ENCODE data around the gene PTPRT.

Gene PTPRT

DNA sequence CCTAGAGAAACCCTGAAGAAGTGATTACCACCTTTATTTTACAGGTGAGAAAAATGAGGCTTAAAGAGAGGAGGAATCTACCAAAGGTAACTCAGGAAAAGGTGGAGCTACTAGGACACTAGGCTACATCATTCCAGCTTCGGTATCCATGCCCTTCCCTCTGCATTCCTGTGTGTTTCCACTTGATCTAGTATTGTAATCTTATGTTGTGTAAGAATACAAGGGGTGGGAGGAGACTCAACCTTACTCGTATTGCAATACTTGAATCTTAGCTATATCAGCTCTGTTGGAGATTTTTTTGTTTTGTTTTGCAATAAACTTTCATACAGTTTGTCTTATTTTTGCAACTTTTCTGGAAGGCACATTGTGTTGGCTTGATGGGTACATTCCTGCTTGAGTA is 742.4 kb downstream of the PTPRT start:
- DNase-seq (ENCODE audit: low spot score in 2 of 2) (no peak), ATAC-seq (ENCODE audit: low read depth) (no peak)
- no peak overlapping the region for H3K4me3 Mint-ChIP-seq
- no peak overlapping the region for H3K27ac Mint-ChIP-seq
- no peaks in the 10 kb centered on the region for H3K27me3 Mint-ChIP-seq
- H3K36me3 Mint-ChIP-seq = no peaks in the 10 kb centered on the region
- H3K4me1 Mint-ChIP-seq = no peaks in the 10 kb centered on the region
- peaks cover 5% of the 10 kb centered on the region for H3K9me3 Mint-ChIP-seq

DNA sequence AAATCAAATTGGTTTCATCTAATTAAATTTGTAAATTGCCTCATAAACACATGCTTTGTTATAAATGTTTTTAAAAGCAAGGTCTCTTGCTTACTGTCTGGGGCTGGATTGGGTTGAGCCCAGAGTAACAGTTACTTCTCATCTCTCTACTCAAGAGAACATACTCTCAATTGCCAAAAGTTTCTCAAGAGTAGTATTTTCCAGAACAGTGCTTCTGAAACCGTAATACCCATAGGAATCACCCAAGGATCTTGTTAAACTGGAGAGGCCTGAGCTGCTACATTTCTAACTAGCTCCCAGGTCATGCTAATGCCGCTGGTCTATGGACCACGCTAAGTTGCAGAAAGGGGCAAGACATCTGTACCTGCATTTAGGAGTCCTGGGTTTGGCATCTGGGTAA is 744.9 kb downstream of the PTPRT start:
- Mint-ChIP-seq H3K27me3 (no peaks in the 10 kb centered on the region), H3K27ac (no peak overlapping the region), H3K4me3 (no peak overlapping the region), H3K9me3 (peaks cover 3% of the 10 kb centered on the region), H3K4me1 (no peaks in the 10 kb centered on the region), H3K36me3 (no peaks in the 10 kb centered on the region)
- ATAC-seq (ENCODE audit: low read depth) (no peak), DNase-seq (ENCODE audit: low spot score in 2 of 2) (no peak)

DNA sequence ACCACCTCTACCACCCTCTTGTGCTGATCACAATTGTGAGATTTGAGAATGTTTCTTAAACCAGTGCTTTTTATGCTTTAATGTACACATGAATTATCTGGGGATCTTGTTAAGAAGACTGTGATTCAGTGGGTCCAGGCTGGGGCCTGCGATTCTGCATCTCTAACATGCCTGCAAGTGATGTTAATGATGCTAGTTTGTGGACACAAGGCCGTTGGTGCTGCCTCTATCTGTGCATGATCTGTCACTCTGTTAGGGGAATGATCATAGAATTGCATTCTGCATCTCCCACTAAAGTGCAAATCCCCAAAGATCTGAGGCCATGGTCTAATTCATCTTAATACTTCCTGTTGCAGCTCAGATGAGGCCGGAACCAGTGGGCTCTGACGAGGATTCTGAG is 746.5 kb downstream of the PTPRT start:
- no peak overlapping the region for H3K27ac Mint-ChIP-seq
- H3K27me3 Mint-ChIP-seq = no peaks in the 10 kb centered on the region
- H3K9me3 Mint-ChIP-seq = peaks cover 3% of the 10 kb centered on the region
- no peak for ATAC-seq (ENCODE audit: low read depth)
- DNase-seq (ENCODE audit: low spot score in 2 of 2) = no peak
- no peaks in the 10 kb centered on the region for H3K36me3 Mint-ChIP-seq
- no peak overlapping the region for H3K4me3 Mint-ChIP-seq
- H3K4me1 Mint-ChIP-seq = no peaks in the 10 kb centered on the region

DNA sequence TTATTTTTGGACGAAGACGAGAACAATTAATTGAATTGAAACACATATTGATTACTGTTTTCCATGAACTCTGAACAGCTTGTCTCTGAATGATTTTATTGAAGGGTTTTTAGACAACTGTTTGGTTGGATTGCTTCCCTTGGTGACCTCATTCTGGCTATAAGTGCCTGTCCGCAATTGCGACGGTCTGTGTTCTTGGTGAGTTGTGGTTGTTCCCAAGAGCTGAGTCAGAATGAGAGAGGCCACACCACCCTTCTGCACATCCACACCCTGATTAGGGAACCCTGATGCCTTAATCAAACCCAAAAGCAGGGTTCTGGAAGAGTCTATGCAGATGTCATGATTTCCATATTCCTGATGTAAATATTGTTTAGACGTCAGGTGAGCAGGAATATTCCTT is 747.0 kb downstream of the PTPRT start:
- Mint-ChIP-seq H3K27me3 (no peaks in the 10 kb centered on the region), H3K4me1 (no peaks in the 10 kb centered on the region), H3K36me3 (no peaks in the 10 kb centered on the region), H3K27ac (no peak overlapping the region), H3K4me3 (no peak overlapping the region), H3K9me3 (peaks cover 3% of the 10 kb centered on the region)
- DNase-seq (ENCODE audit: low spot score in 2 of 2) (no peak), ATAC-seq (ENCODE audit: low read depth) (no peak)

DNA sequence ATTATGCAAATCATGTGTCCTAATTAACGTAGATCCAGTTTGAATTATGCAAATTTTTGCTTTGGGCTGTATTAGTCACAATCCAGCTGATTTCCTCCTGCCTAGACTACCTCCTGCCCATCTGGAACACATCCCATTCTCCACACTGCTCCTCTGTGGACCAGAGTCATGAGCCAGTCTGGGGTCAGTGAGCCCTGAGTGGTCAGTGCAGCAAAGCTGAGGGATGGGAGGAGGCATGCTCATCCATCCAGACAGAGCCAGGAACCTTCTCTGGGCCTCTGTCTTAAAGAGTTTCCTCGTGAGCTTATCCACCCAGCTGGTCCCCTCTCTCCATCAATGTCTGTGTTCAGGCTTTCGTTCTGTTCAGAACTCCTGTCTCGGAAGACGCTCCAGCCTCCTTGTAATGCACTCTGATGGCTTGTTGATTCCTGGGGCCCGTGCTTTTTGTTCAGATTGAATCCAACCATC is 747.8 kb downstream of the PTPRT start:
- H3K9me3 Mint-ChIP-seq = peaks cover 3% of the 10 kb centered on the region
- H3K27ac Mint-ChIP-seq = no peak overlapping the region
- no peak for ATAC-seq (ENCODE audit: low read depth)
- H3K36me3 Mint-ChIP-seq = no peaks in the 10 kb centered on the region
- H3K27me3 Mint-ChIP-seq = no peaks in the 10 kb centered on the region
- H3K4me3 Mint-ChIP-seq = no peak overlapping the region
- no peak for DNase-seq (ENCODE audit: low spot score in 2 of 2)
- H3K4me1 Mint-ChIP-seq = no peaks in the 10 kb centered on the region

DNA sequence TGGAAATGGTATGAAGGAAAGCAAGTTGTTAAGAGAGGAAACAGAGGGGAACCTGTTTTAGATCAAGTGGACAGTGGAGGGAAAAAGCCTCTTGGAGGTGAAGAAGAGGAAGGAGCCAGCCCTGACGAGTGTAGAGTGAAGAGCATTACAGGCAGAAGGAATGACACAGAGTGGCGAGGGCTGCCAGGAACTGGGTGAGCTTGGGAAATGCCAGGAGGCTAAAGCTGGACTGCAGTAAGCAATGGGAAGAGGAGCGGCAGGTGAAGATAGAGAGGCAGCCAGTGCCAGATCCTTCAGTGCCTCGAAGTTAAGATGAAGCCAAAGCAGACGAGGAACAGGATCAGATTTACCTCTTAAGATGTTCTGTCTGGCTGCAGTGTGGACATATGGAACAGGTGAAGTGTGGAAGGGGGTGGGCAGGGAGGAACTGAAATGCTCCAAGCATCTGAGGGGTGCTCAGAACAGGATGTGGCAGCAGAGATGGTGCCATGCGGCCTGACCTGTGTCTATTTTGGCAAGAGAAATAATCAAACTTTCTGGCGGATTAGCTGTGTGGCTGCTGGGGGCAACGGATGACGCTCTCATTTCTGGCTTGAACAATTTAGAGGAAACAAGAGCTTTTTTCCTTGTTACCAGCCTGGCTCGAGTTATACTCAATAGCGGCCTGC is 748.4 kb downstream of the PTPRT start:
- Mint-ChIP-seq H3K27me3 (no peaks in the 10 kb centered on the region), H3K9me3 (peaks cover 3% of the 10 kb centered on the region)
- no peak for ATAC-seq (ENCODE audit: low read depth)

DNA sequence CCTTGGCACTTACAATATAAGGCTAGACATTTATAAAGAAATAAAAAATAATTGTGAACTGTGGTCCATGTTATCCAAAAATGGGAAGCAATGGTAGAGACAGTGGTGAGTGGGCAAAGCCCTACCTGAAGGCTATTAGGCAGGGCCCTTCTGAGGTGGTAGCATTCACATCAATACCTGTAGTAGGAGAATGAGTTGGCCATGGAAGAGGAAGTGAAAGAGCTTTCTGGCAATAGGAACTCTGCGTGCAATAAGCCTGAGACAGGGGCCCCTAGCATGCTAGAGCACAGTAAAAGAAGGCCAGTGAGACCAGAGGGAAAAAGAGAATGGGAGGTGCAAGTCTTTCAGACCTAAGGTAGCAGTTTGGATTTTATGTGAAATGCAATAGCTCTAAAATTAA is 754.5 kb downstream of the PTPRT start:
- H3K4me1 Mint-ChIP-seq = no peaks in the 10 kb centered on the region
- H3K36me3 Mint-ChIP-seq = no peaks in the 10 kb centered on the region
- no peaks in the 10 kb centered on the region for H3K9me3 Mint-ChIP-seq
- H3K27ac Mint-ChIP-seq = no peak overlapping the region
- no peak overlapping the region for H3K4me3 Mint-ChIP-seq
- DNase-seq (ENCODE audit: low spot score in 2 of 2) = no peak
- no peak for ATAC-seq (ENCODE audit: low read depth)
- no peaks in the 10 kb centered on the region for H3K27me3 Mint-ChIP-seq

More for the DNA sequence above, 748.4 kb downstream of the PTPRT start:
- Mint-ChIP-seq H3K4me3 (no peak overlapping the region), H3K36me3 (no peaks in the 10 kb centered on the region), H3K27ac (no peak overlapping the region), H3K4me1 (no peaks in the 10 kb centered on the region)
- no peak for DNase-seq (ENCODE audit: low spot score in 2 of 2)

DNA sequence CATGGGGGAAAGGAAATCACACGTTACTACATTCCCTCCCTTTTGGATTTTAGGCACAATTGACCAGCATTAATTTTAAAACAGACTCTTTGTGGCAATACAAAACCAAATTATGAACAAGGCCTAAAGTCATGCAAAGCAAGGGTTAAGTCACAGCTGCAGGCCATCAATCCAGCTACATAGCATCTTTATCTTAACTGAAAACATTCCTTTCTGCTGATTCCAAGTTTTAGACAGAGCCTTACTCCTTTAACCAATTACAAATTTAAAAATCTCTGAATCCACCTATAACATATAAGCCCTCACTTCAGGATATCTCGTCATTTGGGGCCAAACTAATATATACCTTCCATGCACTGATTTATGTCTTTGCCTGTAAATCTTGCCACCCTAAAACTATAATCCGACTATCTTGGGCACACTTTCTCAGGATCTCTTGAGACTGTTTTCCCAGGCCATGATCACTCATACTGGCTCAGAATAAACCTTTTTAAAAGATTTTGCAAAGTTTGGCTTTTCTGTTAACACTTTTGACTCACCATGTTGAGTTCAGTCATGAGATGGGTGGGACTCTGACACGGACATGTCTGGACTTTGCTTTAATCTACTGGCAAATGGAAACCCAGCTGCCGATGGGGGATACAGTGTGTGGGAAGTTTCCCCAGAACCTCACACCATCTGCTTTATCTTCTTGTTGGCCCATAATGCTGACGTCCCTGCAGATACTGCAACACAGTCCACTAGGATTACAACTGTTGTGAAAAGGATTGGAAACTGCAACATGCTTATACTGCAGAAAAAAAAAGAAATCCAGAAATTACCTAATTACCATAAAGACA is 757.0 kb downstream of the PTPRT start:
- H3K4me1 Mint-ChIP-seq = no peaks in the 10 kb centered on the region
- ATAC-seq (ENCODE audit: low read depth) = no peak
- no peak for DNase-seq (ENCODE audit: low spot score in 2 of 2)
- H3K9me3 Mint-ChIP-seq = peaks cover 4% of the 10 kb centered on the region
- H3K27ac Mint-ChIP-seq = no peak overlapping the region
- H3K27me3 Mint-ChIP-seq = peaks cover 2% of the 10 kb centered on the region
- H3K4me3 Mint-ChIP-seq = no peak overlapping the region
- no peaks in the 10 kb centered on the region for H3K36me3 Mint-ChIP-seq

DNA sequence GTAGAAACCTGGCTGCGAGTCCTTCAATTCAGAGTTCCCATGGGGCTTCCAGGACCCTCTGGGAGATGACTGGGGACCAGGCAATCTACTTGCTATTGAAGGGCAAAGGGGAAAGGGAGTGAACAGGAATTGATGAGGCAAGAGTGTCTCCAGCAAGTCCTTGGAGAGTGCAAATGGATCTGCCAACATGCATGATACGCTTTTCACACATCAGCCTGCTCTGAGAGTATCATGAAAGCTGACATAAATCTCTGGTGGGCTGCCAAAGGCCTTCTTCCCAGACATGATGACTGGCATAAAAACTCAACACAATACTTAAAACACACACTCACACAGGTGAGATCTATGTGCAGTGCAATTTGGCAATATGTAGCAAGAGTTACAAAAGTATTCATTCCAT is 759.1 kb downstream of the PTPRT start:
- Mint-ChIP-seq H3K27ac (no peak overlapping the region), H3K9me3 (peaks cover 4% of the 10 kb centered on the region), H3K4me1 (no peaks in the 10 kb centered on the region), H3K36me3 (no peaks in the 10 kb centered on the region), H3K4me3 (no peak overlapping the region), H3K27me3 (peaks cover 2% of the 10 kb centered on the region)
- ATAC-seq (ENCODE audit: low read depth) (no peak), DNase-seq (ENCODE audit: low spot score in 2 of 2) (no peak)

DNA sequence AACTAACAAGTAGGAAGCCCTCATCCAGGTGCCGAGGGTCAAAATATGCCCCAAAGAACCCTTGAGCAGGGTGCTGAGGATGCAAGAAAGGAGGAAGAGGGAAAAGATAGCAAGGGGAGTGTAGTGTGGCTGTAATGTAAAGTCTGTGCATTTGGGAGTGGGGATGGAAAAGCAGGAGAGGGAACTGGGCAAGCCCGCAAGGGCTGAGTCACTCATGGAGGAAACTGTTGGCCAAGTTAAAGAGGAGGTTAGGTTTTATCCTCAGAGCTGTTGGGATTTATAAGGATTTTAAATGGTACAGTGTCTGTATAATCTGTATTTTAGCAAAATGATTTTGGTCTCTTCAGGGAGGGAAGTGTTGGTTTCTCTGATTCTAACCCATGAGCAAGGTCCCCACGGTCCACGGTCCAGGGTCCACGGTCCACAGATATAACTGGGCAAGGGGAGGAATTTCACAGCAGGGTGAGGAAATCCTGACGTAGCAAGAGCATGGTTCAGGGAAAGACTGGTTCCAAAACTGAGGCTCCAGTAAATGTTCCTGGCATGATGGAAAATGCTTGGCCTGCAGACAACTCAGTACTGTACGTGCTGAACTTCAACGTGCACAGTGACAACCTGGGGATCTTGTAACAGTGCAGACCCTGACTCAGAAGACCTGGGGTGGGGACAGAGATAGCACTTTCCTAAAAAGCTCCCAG is 759.8 kb downstream of the PTPRT start:
- ATAC-seq (ENCODE audit: low read depth) (no peak), DNase-seq (ENCODE audit: low spot score in 2 of 2) (no peak)
- H3K27ac Mint-ChIP-seq = no peak overlapping the region
- H3K4me3 Mint-ChIP-seq = no peak overlapping the region
- peaks cover 2% of the 10 kb centered on the region for H3K27me3 Mint-ChIP-seq
- no peaks in the 10 kb centered on the region for H3K4me1 Mint-ChIP-seq
- H3K36me3 Mint-ChIP-seq = no peaks in the 10 kb centered on the region
- peaks cover 4% of the 10 kb centered on the region for H3K9me3 Mint-ChIP-seq

DNA sequence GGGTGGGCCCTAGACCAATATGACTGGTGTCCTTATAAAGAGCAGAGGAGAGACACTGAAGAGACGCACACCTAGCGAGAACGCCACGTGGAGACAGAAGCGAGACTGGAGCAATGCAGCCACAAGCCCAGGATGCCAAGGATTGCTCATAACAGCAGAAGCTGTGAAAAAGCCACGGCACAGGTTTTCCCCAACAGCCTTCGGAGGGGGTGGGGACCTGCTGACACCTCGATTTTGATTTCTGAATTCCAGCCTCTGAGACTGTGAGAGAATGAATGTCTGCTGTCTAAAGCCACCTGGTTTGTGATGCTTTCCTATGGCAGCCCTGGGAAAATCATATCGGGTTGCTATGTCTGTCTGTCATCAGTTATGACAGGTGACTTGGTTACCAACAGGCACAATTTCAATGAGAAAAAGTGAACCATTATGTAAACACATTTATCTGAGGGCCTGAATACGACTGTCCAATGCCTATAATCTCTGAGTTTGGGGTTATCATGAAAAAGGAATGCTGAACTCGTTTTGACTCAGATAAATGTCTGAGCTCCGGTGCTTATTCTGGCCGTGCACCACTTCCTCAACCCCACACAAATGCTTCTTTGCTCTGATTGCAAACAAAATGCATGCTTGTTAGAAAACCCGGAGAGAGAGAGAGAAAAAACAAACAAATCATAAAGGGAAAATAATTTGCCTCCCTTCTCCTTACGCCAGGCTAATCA is 769.7 kb downstream of the PTPRT start:
- no peak overlapping the region for H3K4me3 Mint-ChIP-seq
- H3K27ac Mint-ChIP-seq = no peak overlapping the region
- H3K4me1 Mint-ChIP-seq = no peaks in the 10 kb centered on the region
- peaks cover 2% of the 10 kb centered on the region for H3K27me3 Mint-ChIP-seq
- no peaks in the 10 kb centered on the region for H3K36me3 Mint-ChIP-seq
- H3K9me3 Mint-ChIP-seq = peaks cover 4% of the 10 kb centered on the region
- DNase-seq (ENCODE audit: low spot score in 2 of 2) (no peak), ATAC-seq (ENCODE audit: low read depth) (no peak)

DNA sequence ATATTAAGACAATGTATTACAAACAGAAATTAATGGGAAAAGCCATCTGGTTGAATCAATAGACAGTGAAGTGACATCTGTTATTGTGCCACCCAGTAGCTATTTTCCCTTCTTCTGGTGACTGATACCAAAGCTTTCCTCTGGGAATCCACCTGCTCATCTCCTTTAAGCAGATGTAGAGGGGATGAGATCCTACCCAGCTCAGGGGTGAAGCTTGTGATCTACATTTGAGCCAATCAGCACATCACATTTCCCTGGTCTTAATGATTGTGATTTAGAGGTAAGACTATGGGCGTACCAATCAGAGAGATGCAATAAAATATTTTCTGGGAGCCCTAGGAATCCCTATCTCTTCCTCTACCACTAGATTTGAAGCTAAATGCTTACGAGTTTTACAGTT is 782.9 kb downstream of the PTPRT start:
- Mint-ChIP-seq H3K4me3 (no peak overlapping the region), H3K27ac (no peak overlapping the region), H3K9me3 (no peaks in the 10 kb centered on the region), H3K36me3 (no peaks in the 10 kb centered on the region), H3K27me3 (no peaks in the 10 kb centered on the region), H3K4me1 (no peaks in the 10 kb centered on the region)
- ATAC-seq (ENCODE audit: low read depth) (no peak), DNase-seq (ENCODE audit: low spot score in 2 of 2) (no peak)

DNA sequence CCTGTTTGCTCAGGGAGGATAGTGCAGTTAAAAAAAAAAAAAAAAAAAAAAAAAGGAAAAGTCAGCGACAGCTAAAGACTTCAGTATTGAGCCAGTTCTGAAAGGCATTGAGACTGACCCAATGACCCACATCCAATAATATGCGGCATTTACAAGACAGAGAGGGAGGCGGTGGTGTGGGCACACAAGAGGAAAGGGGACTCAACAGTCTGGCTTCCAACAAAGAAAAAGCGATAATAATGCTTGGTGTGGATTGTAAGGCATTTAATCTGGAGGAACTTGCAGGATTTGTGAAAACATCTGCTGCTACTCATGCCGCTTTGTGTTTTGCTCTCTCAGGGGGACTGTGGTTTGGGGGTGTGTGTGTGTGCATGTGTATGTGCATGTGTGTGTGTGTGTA is 787.3 kb downstream of the PTPRT start:
- no peak for ATAC-seq (ENCODE audit: low read depth)
- H3K9me3 Mint-ChIP-seq = peaks cover 4% of the 10 kb centered on the region
- peaks cover 1% of the 10 kb centered on the region for H3K27me3 Mint-ChIP-seq
- H3K36me3 Mint-ChIP-seq = no peaks in the 10 kb centered on the region
- H3K4me3 Mint-ChIP-seq = no peak overlapping the region
- H3K27ac Mint-ChIP-seq = no peak overlapping the region
- DNase-seq (ENCODE audit: low spot score in 2 of 2) = no peak
- H3K4me1 Mint-ChIP-seq = no peaks in the 10 kb centered on the region

DNA sequence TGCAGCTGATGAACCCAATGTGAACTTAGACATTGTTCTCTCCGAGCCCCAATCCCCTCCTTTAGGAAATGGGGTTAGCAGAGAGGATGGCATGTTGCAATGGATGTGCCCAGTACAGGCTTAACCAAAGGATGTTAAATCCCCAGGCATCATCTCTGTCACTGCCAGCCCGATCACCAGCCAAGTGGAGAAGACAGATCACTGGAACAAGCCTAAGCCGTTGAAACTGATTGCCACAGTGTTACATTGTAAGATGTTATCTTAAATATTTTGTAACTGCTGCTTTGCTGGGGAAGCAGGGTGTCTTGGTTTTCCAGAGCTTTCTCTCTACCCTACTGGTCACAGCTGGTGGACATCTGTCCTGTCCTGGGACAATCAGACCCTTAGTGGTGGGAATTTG is 788.1 kb downstream of the PTPRT start:
- ATAC-seq (ENCODE audit: low read depth) (no peak), DNase-seq (ENCODE audit: low spot score in 2 of 2) (no peak)
- Mint-ChIP-seq H3K27ac (no peak overlapping the region), H3K36me3 (no peaks in the 10 kb centered on the region), H3K4me1 (no peaks in the 10 kb centered on the region), H3K4me3 (no peak overlapping the region), H3K9me3 (peaks cover 8% of the 10 kb centered on the region), H3K27me3 (peaks cover 1% of the 10 kb centered on the region)
